Measurements from ENCODE around the gene MYOZ2.

Gene MYOZ2

DNA sequence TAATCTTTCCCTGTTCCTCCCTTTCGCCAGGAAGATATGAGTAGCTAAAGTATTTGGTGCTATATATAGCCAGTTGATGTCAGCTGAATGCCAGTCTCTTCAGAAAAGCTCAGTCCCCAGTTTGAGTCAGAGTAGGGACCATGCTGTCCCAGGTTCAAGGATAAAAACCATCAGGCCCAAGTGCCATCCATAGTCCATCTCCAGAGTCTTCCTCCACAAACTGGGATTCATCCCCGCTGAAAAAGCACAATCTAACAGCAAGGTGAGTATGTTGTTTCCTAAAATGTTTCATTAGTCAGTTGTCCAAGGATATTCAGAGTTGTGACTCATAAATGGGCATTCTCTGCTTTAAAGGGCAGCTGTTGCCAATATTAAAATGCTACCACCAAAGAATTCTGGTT is at the start of gene MYOZ2:
Gene MYOZ2 (plus strand): TSS at position 112 of the 401 bp plus-strand sequence. CDS start 694 bp downstream, outside the sequence.
- no peak for DNase-seq (ENCODE audit: low read depth)

DNA sequence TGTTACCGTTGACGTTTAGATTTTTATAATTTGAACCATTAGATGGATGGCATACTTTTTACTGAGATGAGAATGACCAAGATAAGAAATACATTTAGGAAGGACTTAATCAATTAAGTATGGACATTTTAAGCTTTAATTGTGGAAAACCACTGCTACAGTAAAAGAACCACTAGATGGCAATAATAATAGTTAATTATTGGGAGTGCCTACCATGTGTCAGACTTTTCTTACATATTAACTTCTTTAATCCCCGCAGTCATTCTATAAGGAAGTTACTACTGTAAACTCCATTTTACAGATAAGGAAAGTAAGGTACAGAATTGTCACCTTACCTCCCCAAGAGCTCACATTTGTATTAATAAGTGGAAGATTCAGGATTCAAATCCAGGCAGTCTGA is 48.5 kb upstream of the MYOZ2 start:
- DNase-seq (ENCODE audit: low read depth) = no peak

DNA sequence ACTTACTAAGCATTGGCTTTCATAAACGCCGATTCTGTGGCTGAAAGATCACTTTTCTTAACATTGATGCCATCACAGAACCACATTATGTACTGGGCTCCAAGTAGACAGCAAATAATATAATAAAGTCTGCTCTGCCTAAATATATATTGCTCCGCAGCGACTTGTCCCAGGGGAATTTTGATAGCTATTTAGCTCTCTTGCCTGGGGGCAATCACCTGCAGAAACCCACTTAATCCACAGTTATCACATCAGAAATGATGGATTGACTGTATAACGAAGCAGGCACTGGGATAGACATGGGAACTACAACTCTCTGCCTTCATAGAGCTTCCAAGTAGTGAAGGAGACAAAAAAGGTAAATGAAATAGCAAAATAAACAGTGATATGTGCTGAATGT is 48.0 kb upstream of the MYOZ2 start:
- DNase-seq (ENCODE audit: low read depth) = no peak

DNA sequence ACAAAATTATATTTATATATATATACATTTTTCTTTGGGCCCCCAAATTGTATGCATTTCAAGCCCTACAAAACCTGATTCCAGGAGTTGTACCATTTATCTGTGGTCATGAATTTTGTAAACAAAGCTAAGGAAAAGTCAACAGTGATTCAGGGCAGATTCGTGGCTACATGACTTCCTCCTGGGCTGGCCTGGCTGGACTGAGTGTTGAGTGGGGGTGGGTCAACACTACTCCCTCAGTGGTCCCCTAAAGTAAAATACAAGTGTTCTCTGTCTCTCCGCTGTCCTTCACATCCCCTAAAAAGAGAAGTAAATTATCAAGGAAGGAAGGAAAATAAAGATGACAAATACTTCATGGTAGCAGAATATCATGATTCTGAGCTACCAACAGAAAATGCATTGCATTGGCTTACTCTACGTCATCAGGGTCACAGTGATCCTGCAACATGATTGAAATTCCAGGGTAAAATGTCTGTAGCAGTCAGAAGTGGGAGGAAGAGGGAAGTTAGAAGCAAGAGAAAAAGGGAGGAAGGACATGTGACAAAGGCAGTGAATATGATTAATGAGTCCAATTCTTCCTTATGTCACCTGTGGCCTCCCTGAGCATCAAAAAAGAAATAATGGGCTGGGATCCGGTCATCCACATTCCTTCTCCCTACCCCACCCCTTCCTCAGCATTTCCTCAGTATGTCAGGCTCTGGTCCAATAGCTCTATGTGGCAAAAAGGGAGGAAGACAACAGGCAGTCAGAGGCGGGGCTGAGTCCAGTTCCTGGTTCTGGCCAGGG is 42.4 kb upstream of the MYOZ2 start:
- DNase-seq (ENCODE audit: low read depth) = no peak

DNA sequence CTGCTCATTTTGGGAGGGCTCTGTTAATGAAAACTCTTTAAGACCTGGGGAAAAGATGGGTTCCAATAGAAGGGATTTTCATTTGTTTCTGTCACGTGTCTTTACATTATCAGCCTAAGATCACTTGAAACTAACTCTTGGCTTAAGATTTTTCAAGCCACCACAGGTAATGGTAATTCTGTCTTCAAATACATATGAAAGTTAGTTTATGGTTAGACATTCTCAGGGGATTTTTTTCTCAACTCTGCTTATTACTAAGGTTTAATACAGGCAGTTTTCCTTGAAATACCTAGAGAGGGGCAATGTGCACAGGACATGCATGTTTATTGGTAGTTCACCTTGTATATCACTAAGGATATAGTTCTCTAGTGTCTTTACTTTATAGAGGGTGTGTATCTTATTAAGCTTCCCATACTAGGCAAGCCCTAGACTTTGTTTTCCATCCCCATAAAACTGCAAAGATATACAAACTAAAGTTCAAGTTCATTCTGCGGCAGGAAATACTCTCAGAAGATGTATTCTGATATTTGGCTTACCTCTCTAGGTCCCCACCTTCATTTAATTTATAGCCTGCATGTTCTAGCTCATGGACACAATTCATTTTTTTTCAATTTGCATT is 38.2 kb upstream of the MYOZ2 start:
- DNase-seq (ENCODE audit: low read depth) = no peak

DNA sequence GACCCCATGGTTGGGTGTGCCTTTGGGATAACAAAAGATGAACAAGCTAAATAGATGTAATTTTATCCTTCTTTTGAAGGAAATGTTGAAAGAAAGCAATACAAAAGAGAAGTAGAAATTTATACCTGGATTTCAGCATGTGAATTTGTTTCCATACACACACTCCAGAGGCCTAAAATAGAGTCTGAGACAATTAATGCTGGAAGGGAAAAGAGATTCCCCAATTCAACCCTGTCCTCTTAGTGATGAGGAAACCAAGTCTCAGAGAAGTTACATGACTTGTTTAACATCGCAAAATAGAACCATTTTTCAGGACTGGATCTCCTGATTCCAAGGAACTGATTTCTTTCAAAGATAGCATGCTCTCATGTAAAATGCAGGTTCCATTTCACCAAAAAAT is 37.3 kb upstream of the MYOZ2 start:
- no peak for DNase-seq (ENCODE audit: low read depth)

DNA sequence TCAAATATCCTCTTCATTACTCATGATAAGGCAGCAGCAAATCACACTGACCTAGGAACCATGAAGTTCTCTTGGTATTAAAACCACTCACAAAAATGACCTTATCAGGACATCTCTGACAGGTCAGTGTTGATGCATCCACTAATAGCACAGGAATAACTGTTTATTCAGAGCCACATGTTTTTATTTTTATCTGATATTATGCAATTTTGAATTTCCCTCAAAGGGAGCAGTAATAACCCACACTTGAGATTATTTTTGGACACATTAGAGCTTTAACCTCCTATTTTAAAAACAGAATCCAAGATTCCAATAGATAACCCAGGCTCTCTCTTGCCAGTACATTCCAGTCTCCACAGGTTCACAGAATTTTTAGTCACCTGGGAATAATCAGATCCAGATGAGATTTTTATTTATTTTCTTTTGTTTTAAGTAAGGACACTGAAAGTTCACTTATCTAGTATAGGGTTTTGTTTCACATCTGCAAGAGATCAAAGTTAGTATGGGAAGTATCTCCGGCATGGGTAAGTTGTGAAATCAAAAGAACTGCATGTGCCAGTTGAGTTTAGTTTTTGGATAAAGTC is 36.3 kb upstream of the MYOZ2 start:
- DNase-seq (ENCODE audit: low read depth) = no peak

DNA sequence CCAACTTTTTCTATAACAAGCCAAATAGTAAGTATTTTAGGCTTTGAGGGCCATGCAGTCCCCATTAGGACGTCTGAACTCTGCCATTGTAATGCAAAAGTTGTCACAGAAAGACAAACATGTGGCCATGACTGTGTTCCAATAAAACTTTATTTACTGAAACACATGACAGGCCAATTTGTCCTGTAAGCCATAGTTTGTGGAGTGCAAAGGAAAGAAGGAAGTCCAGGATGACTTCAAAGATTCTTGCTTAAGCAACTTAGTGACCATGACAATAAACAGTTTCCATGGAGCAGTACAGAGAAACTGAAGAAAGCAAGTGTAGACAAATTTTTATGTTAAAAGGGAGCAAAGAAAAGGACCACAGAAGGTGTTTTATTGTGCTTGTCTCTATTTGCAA is 35.0 kb upstream of the MYOZ2 start:
- no peak for DNase-seq (ENCODE audit: low read depth)

DNA sequence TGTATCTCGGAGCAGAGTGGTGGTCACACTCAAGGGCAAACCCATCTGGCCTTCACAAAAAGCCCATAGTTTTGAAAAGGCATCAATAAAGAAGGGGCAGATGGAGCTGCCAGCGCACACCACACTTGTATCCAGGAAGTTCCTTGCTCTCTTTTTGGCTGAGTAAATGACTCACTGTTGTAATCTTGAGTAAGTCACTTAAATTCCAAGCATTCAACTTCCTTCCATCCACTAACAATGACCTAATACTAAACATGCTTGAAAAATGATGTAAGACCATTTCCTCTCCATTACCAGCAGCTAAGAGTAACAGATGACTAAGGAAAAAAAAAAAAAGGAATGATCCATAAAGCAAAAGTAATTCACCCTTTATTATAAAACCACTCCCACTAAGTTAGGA is 32.4 kb upstream of the MYOZ2 start:
- DNase-seq (ENCODE audit: low read depth) = no peak

DNA sequence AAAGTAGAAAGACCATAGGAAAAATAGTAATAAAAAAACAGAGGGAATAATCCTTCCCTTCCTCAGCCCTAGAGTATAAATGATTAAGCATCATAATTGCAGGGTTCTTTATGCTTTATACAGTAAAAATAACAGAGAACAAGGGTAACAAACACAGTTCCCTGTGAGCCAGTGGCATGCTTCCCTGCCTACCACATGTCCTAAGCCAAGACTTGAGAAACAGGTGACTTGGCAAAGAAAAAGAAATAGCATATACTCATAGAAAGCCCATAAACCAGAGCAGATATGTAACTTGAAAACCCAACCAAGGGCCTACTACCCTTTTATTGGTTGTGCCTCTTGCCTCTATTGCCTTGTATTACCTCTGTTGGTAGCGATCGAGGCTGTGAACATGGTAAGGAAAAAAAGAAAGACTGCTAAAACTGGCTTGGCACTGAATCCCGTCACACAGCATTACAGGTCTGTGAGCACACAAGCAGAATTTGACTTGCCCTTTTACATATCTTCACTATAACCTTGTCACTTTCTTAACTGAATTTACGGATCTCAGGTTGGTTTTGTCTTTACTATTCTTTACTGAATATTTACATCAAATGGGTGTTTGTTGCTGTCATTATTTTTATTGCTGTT is 30.9 kb upstream of the MYOZ2 start:
- no peak for DNase-seq (ENCODE audit: low read depth)

DNA sequence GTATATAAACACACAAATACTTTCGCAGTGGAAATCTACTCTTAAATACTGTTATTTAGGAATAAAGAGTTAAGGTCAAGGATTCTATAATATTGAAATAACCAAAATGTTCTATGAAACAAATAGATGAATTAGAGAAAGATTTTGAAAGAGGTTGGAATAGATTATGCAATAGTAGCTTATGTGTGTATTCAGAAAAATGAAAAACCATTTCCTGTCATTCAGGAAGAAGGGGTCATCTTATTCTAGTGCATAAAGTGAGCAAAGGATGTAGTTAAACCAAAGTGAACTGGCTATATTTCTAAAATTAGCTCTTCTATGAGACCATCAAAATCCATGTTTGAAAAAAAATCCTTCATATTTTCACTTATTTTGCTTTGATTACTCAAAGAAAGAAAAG is 30.0 kb upstream of the MYOZ2 start:
- DNase-seq (ENCODE audit: low read depth) = no peak

DNA sequence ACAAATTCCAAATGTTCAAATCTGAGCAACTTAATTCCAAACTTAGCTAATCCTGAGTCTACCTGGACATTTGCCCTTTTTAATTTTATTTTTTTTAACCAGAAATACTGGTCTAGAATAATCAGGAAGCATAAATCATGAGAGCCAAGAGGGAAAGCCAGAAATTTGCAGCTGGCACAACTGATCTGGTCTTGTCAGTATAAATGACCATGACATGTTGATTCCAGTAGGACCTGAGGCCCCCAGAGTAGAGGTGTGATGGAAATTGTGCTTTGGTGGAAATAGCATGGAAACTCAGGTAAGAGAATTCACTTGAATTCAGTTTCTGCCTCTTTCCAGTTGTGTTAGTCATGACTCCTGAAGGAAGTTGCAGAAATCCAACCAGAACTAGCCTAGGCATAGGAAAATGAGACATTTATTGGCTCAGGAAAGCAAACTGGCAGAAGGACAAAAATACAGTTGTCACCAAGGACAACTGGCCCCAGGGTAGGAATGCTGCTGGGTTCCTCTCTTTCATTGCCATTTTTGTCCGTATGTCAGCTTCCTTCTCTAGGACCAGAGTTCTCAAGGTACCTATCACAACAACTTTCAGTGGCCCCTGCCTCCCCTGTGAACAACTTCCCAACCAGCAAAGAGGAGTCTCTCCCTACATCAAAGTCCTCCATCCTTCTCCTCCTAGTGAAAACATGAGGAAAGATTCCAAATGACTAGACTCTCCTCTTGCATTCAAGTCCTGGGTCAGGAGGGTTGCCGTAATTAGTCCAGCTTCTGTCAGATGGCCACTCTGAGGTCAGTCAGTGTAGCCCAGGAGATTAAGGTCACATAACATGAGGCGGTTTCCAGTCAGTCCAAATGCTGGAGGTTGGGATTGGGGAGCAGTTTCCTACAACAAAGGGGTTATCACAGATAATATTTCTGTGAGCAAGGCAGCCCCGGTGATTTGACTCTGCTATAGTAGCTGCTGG is 29.3 kb upstream of the MYOZ2 start:
- DNase-seq (ENCODE audit: low read depth) = no peak

DNA sequence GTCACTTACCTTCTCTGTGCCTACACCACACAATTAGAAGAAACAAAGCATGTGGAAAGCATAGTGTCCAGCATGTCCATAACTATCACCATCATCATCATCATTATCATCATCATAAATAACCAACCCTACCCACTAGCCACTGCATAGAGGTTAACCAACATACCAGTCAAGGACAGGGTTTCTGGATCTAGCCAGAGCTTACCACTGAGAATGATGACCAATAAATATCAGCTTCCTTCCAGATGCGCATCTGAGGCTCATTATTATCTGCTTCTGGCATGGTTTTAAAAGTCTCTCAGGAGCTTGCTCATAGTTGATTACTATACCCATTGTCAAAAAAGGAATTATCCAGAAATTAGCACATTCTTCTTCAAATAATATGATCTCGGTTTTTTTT is 25.5 kb upstream of the MYOZ2 start:
- no peak for DNase-seq (ENCODE audit: low read depth)

DNA sequence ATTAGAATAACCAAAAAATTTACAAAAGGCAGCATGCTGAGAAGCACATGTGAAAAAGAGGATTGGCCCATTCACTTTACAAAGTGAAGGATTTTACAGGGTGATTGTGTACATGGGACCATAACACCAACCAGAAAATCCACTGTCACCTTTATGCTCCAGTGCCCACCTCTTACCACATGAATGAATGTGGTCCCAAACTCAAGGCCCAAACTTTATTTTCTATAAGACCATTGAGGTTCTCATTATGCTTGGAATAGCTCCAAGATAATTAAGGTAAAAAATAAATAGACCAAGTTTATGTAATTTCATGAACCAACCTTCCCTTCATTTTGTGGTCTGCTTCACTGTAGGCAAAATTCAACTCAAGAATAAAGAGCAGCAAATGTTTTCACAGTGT is 24.3 kb upstream of the MYOZ2 start:
- DNase-seq (ENCODE audit: low read depth) = no peak

DNA sequence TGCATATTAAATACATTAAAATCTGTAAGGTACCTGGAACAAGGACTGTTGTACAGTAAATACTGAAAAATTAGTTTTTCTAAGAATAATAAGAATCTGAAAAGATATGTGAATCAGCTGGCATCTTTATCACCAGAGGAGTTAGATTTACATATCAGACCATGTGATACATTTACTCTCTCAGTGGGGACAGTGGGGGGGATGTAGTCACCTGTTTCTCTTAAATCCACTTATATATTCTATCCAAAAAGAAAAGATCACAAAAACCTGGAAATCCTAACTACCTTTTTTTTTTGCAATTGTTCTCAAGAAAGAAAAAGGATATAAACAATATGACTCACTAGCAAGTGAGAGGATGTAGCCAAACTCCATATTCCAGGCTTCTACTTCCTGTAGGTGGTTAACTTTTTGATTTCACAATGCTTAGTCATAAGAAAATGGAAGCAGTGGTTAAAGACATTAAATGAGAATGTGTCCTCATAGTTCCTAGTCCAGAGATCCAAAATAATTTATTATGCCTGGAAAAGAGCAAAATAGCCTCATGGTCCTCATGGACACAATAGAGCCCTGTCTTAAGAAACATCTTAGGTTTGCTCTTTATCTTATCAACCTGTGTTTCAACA is 22.5 kb upstream of the MYOZ2 start:
- no peak for DNase-seq (ENCODE audit: low read depth)

DNA sequence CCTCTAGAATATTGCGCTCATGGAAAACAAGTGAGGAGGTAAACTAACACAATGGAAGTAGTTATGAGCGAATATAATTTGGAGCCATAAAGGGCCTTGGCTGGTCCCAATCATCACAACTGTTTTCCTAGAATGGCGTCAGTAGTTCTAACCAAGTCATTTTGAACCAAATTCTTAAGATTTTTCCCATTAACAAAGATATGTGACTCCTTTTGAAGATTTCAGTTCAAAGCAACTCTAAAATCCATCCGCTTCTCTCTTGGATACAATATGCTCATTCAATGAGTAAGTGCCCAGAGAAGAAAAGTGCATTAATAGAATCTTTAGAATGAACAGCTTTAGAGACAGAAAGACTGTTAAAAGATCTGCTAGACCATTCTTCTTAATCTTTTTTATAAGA is 19.6 kb upstream of the MYOZ2 start:
- DNase-seq (ENCODE audit: low read depth) = no peak

DNA sequence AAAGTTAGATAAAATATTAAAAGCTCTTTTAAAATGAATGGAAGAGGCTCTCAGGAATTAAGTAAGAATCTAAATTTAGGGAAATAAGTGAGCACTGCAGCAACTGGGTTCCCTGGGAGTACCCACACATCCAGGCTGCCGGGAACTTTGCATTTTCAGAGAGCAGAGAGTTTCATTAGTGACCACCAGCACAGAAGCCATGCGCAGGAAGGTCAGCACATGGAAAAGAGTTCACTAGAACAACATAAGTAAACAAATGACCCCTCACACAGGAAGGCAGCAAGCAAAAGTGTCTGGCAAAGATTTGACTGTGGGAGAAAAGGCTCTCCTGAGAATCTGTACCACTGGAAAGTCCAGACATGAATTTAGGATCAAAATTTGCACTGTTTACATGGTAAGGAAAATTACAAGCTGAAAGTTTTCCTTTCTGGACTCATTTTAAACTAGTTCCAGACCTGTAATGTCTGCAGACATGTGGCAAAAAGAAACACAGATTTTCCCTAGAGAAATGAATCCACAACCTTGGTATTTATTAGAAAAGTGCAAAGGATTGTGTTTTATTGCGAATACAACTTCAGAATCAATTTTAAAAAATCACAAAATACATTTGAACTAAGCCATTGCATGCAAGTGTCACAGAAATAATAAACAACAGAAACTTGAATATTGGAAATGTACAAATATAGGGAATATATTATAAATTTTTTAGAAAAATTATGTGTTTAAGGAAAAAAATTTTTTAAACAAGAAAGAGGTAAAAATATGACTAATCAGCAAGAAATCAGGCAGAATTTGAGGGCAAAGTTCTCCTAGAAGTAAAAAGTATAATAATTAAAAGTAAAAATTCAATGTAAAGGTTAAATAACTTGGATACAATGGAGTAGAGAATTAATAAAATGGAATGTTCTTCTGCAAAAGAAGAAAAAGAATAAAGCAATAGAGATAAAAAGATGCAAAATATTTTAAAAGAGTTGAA is 18.4 kb upstream of the MYOZ2 start:
- DNase-seq (ENCODE audit: low read depth) = no peak

DNA sequence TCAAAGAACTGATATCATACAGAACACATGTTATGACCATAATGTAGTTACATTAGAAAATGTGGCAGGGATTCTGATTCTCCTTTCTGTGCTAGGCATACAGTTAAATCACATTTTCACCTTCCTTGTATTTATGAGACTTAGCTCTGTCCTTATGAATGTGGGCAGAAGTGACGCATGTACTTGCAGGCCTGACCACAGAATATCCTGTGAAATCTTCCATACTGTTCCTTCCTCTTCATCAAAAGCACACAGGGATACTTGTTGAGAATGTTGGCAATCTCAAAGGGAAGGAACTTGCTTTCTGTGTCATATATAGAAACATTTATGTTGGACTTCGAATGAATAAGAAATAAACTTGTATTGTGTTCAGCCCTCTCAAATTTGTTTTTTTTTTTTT is 17.2 kb upstream of the MYOZ2 start:
- no peak for DNase-seq (ENCODE audit: low read depth)

DNA sequence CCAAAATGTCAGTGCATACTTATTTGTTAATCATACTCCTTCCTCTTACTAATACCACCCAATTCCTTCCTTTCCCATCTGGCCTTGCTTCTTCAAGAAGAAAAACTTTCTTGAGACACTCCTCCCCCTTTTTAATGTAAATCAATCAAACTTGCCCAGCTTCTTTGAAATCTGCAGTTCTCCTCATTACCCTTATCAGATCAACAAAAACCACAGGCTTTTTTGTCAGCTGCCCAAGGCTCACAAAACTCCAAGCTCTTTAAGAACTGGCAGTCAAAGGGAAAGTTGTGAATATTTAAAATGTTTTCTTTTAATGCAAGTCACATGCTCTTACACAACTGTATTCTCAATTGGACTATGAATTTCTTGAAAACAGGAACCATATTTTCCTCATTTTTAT is 11.3 kb upstream of the MYOZ2 start:
- DNase-seq (ENCODE audit: low read depth) = no peak

DNA sequence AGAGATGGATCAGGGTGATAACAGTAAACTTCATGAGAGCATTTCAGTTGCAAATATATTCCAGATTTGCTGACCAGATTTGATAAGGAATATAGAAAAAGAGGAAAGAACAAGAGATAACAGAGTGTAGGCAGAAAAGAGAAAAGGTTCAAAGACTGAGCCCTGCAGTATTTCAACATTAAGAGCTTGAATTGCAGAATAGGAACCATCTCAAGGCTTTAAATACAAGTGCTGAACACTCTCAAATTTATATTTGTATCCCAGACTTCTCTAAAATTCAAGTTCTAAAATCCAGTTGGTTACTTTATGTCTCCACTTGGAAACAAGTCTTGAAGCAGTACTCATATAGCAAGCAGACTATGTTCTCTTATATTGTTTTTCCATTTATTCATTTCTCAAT is 9.7 kb upstream of the MYOZ2 start:
- DNase-seq (ENCODE audit: low read depth) = no peak

Measured in stimulated activated CD8-positive, alpha-beta memory T cell treated with anti-CD3 and anti-CD28 coated beads, Interleukin-15, amount 100 ng/mL, for 1 hour (primary cell).